GM23338 (cell line): ENCODE measurements around the gene PAX5.

ENCODE experiments used
- EZH2 ChIP-seq: fragments of 200-600 bp; sonication (generic); IDR thresholded peaks from one replicate; pipeline ENCODE4 v1.8.0; 2017; ENCODE audit warnings: antibody characterized with exemption, mild to moderate bottlenecking, low read depth; ENCODE audit not compliant: unreplicated experiment
- POLR2AphosphoS5 ChIP-seq: IDR thresholded peaks from 2 replicates; pipeline ENCODE4 v1.6.1; 2016; ENCODE audit warnings: antibody characterized with exemption, low read depth
- TF ChIP-seq, protein P1 (sequence below), 2 experiments: fragments of 200-600 bp in 1 of 2; sonication (generic) in 1 of 2; conservative IDR thresholded peaks; 2 replicates each; pipeline versions ENCODE4 v1.5.1 to v1.6.1; 2016 to 2017; ENCODE audit warnings: antibody characterized with exemption in 2 of 2, low read depth in 2 of 2, mild to moderate bottlenecking in 2 of 2, moderate library complexity in 1 of 2

DNA sequence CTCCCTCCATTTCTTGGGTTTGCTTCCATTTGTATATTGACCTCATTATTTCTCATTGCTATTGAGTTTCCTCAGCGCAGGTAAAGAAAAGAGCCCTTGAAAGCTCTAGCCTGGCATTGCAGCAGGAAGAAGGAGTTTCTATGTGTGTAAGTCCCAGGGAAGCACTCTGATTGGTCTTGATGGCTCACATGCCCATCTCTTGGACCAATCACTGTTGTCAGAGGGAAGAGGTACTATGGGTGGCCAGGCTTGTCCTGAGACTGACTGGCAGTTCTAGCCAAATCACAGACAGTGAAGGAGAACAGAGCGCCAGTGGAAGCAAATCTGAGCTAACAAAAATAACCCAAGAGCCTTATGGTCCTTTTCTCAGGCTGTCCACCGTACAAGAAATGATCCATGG is 219.0 kb downstream of the PAX5 start:
- TF ChIP-seq, protein P1, sequence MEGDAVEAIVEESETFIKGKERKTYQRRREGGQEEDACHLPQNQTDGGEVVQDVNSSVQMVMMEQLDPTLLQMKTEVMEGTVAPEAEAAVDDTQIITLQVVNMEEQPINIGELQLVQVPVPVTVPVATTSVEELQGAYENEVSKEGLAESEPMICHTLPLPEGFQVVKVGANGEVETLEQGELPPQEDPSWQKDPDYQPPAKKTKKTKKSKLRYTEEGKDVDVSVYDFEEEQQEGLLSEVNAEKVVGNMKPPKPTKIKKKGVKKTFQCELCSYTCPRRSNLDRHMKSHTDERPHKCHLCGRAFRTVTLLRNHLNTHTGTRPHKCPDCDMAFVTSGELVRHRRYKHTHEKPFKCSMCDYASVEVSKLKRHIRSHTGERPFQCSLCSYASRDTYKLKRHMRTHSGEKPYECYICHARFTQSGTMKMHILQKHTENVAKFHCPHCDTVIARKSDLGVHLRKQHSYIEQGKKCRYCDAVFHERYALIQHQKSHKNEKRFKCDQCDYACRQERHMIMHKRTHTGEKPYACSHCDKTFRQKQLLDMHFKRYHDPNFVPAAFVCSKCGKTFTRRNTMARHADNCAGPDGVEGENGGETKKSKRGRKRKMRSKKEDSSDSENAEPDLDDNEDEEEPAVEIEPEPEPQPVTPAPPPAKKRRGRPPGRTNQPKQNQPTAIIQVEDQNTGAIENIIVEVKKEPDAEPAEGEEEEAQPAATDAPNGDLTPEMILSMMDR (conservative IDR thresholded peaks at IDR 0.05; ENCODE audit: low read depth in 2 of 2): no peak
- TF ChIP-seq POLR2AphosphoS5 (no peak), EZH2 (no peak)
